Trophoblast cell (in vitro differentiated cells and primary cell): ENCODE data around the gene MUC4.
A peak's percentile ranks its signal among the peaks of the same experiment; 100 is the strongest.
"Not testable (repeated sequence)": the region's sequence is repeated elsewhere in the genome, so short reads cannot be mapped to it uniquely, and the experiment has no call there.

Source experiments
- DNase-seq, 2 donors: peaks; one replicate each; pipeline ENCODE4 v3.0.0-alpha.2; 2016
- H2AFZ ChIP-seq: 2 replicates; pipeline ENCODE4 v1.6.1; 2013; ENCODE audit warnings: low read length, moderate library complexity, mild to moderate bottlenecking; ENCODE audit not compliant: insufficient read depth, poor library complexity
- H2AK5ac ChIP-seq: 2 replicates; pipeline ENCODE4 v1.6.1; 2013; ENCODE audit warnings: mild to moderate bottlenecking, low read length
- H2BK120ac ChIP-seq: 2 replicates; pipeline ENCODE4 v1.6.1; 2013; ENCODE audit warnings: low read length, mild to moderate bottlenecking, moderate library complexity; ENCODE audit not compliant: insufficient read depth, poor library complexity
- H2BK12ac ChIP-seq: 2 replicates; pipeline ENCODE4 v1.6.1; 2013; ENCODE audit warnings: mild to moderate bottlenecking, low read length, moderate library complexity
- H2BK5ac ChIP-seq: 2 replicates; pipeline ENCODE4 v1.6.1; 2013; ENCODE audit warnings: low read length, low read depth, moderate library complexity, mild to moderate bottlenecking; ENCODE audit not compliant: poor library complexity
- H3K14ac ChIP-seq: 2 replicates; pipeline ENCODE4 v1.6.1; 2013; ENCODE audit warnings: mild to moderate bottlenecking, low read length
- H3K18ac ChIP-seq: 2 replicates; pipeline ENCODE4 v1.6.1; 2013; ENCODE audit warnings: mild to moderate bottlenecking, low read length
- H3K23ac ChIP-seq: 2 replicates; pipeline ENCODE4 v1.6.1; 2013; ENCODE audit warnings: low read length
- H3K27ac ChIP-seq: 2 replicates; pipeline ENCODE4 v1.5.1; 2013; ENCODE audit warnings: low read depth, mild to moderate bottlenecking, inconsistent platforms, low read length, moderate library complexity
- H3K27me3 ChIP-seq: 2 replicates; pipeline ENCODE4 v1.6.1; 2013; ENCODE audit warnings: inconsistent platforms, mild to moderate bottlenecking, low read length, moderate library complexity; ENCODE audit not compliant: insufficient read depth
- H3K36me3 ChIP-seq, 2 experiments: 1 replicate in 1 of 2; 2 replicates in 1 of 2; pipeline ENCODE4 v1.6.1; 2013; ENCODE audit warnings: low read length in 2 of 2, mild to moderate bottlenecking in 2 of 2, moderate library complexity in 1 of 2; ENCODE audit not compliant: insufficient read depth in 2 of 2, control insufficient read depth in 1 of 2
- H3K4ac ChIP-seq: 2 replicates; pipeline ENCODE4 v1.6.1; 2013; ENCODE audit warnings: low read depth, mild to moderate bottlenecking, low read length, moderate library complexity
- H3K4me1 ChIP-seq, 2 experiments: 1 replicate in 1 of 2; 2 replicates in 1 of 2; pipeline ENCODE4 v1.6.1; 2013; ENCODE audit warnings: low read length in 2 of 2, mild to moderate bottlenecking in 2 of 2, moderate library complexity in 1 of 2; ENCODE audit not compliant: insufficient read depth in 2 of 2, control insufficient read depth in 1 of 2
- H3K4me2 ChIP-seq: 2 replicates; pipeline ENCODE4 v1.6.1; 2013; ENCODE audit warnings: inconsistent platforms, mild to moderate bottlenecking, low read length, moderate library complexity
- H3K4me3 ChIP-seq: 2 replicates; pipeline ENCODE4 v1.5.1; 2013; ENCODE audit warnings: mild to moderate bottlenecking, low read depth, low read length, inconsistent platforms
- H3K79me1 ChIP-seq: one replicate; pipeline ENCODE4 v1.6.1; 2013; ENCODE audit warnings: low read length
- H3K79me2 ChIP-seq: 2 replicates; pipeline ENCODE4 v1.6.1; 2013; ENCODE audit warnings: low read length, mild to moderate bottlenecking; ENCODE audit not compliant: control insufficient read depth, insufficient read depth, poor library complexity
- H3K9ac ChIP-seq: 2 replicates; pipeline ENCODE4 v1.6.1; 2013; ENCODE audit warnings: mild to moderate bottlenecking, low read length
- H3K9me3 ChIP-seq: 2 replicates; pipeline ENCODE4 v1.6.1; 2013; ENCODE audit warnings: low read depth, mild to moderate bottlenecking, control low read depth, inconsistent platforms, low read length; ENCODE audit not compliant: insufficient read depth
- H4K12ac ChIP-seq: 2 replicates; pipeline ENCODE4 v1.6.1; 2013; ENCODE audit warnings: low read depth, mild to moderate bottlenecking, low read length, moderate library complexity
- H4K8ac ChIP-seq: 2 replicates; pipeline ENCODE4 v1.6.1; 2013; ENCODE audit warnings: low read depth, mild to moderate bottlenecking, low read length, moderate library complexity
- H4K91ac ChIP-seq: one replicate; pipeline ENCODE4 v1.6.1; 2013; ENCODE audit warnings: low read depth, mild to moderate bottlenecking, low read length, moderate library complexity
- WGBS: extraction: QIAGEN DNeasy Blood & Tissue Kit; methylation state at CpG from one replicate; pipeline ENCODE4 v1.1.7; 2013; ENCODE audit warnings: missing lambda C conversion rate; ENCODE audit not compliant: insufficient read length, insufficient coverage; ENCODE audit errors: extremely low coverage; 5-methylcytosine and 5-hydroxymethylcytosine counted together

The MUC4 gene

DNA sequence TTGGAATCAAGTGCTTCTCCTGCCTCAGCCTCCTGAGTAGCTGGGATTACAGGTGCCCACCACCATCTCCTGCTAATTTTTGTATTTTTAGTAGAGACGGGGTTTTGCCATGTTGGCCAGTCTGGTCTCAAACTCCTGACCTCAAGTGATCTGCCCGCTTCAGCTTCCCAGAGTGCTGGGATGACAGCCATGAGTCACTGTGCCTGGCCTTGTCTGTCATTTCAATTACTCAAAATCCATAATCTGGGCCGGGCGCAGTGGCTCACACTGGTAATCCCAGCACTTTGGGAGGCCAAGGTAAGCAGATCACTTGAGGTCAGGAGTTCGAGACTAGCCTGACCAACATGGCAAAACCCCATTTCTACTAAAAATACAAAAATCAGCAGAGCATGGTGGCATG is 6.1 kb downstream of the MUC4 start:
- H3K4me1 ChIP-seq: peaks cover 17 to 19% of the 10 kb centered on the region in 2 experiments
- no CpG with 5 or more reads among the region's 5 CpGs for WGBS
- H4K91ac ChIP-seq, H3K23ac ChIP-seq, H3K27ac ChIP-seq, H3K14ac ChIP-seq, H3K9me3 ChIP-seq, H3K4ac ChIP-seq, H2BK120ac ChIP-seq, H3K79me1 ChIP-seq, H2AFZ ChIP-seq, H2BK12ac ChIP-seq, H4K8ac ChIP-seq, H3K36me3 ChIP-seq, H4K12ac ChIP-seq, H3K79me2 ChIP-seq, H3K4me3 ChIP-seq, H3K18ac ChIP-seq, H2AK5ac ChIP-seq, H3K4me2 ChIP-seq, H2BK5ac ChIP-seq, H3K9ac ChIP-seq, DNase-seq, H3K27me3 ChIP-seq: not testable (repeated sequence)

DNA sequence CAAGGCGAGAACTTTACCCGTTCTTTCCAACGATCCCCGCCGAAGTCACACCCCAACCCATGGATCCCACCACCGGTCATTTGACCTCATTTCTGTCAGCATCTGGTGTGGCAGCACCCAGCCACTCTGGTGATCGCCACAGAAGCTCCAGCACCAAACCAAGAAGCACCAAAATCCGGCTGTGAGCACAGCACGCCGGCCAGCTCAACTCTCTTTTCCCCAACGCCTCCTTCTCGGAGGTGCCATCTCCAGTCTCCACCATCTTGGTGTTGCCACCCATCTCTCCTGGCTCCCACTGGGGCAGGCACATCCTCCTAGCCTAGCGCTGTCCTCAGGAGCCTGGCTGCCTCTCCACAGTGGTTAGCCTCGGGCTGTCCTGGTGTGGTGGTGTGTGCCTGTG is 6.5 kb downstream of the MUC4 start:
- no peak overlapping the region for H4K8ac ChIP-seq
- no peak overlapping the region for H2BK120ac ChIP-seq
- DNase-seq: no peak
- no peak overlapping the region for H2AK5ac ChIP-seq
- WGBS: no CpG with 5 or more reads among the region's 14 CpGs
- no peak overlapping the region for H2BK12ac ChIP-seq
- H3K27me3 ChIP-seq: no peaks in the 10 kb centered on the region
- peaks cover 1% of the 10 kb centered on the region for H3K9me3 ChIP-seq
- no peak overlapping the region for H3K27ac ChIP-seq
- H3K9ac ChIP-seq: no peak overlapping the region
- H4K91ac ChIP-seq: no peak overlapping the region
- no peaks in the 10 kb centered on the region for H3K79me2 ChIP-seq
- peaks cover 2% of the 10 kb centered on the region for H3K79me1 ChIP-seq
- H3K4me2 ChIP-seq: no peak overlapping the region
- H3K4me1 ChIP-seq: peaks cover 14 to 15% of the 10 kb centered on the region in 2 experiments
- no peaks in the 10 kb centered on the region for H3K36me3 ChIP-seq
- no peak overlapping the region for H2BK5ac ChIP-seq
- H2AFZ ChIP-seq: no peak overlapping the region
- no peak overlapping the region for H3K4ac ChIP-seq
- H4K12ac ChIP-seq: no peak overlapping the region
- no peak overlapping the region for H3K18ac ChIP-seq
- H3K23ac ChIP-seq: no peak overlapping the region
- no peak overlapping the region for H3K4me3 ChIP-seq
- H3K14ac ChIP-seq: no peak overlapping the region

DNA sequence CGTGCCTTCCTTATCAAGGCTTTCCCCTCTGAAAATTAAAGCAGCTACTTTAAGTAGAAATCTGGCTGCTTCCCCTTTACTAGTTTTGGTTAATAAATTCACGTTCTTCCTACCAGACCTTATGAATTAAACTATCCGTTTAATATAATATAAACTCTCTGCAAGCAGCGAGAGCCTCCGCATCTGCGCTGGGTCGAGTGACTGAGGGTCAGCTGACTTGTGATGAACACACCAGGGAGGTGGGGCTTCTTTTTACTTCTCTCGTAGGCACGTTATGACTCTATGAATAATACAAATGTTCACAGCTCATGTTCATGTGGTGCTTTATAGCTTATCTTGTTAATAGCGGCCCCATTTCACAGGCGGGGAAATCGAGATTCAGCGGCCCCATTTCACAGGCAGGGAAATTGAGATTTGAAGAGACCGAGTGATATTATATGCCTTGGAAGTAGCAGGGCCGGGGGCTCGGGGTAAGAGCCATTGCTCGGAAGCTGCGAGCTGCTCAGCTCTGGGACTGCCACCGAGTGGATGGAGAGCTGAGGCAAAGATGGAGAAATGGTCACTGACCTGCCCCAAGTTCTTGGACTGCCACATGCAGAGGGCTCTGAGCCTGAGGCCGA is 8.3 kb downstream of the MUC4 start:
- no peak overlapping the region for H2BK120ac ChIP-seq
- H2AFZ ChIP-seq: no peak overlapping the region
- WGBS: no CpG with 5 or more reads among the region's 20 CpGs
- no peak overlapping the region for H3K18ac ChIP-seq
- no peak overlapping the region for H3K27ac ChIP-seq
- H4K8ac ChIP-seq: no peak overlapping the region
- no peak overlapping the region for H2AK5ac ChIP-seq
- no peak overlapping the region for H2BK12ac ChIP-seq
- H2BK5ac ChIP-seq: no peak overlapping the region
- no peak overlapping the region for H3K4me2 ChIP-seq
- no peak overlapping the region for H3K4ac ChIP-seq
- H3K4me3 ChIP-seq: no peak overlapping the region
- H3K14ac ChIP-seq: no peak overlapping the region
- H3K27me3 ChIP-seq: no peaks in the 10 kb centered on the region
- no peaks in the 10 kb centered on the region for H3K36me3 ChIP-seq
- H3K79me1 ChIP-seq: no peaks in the 10 kb centered on the region
- H4K91ac ChIP-seq: no peak overlapping the region
- no peak overlapping the region for H3K9ac ChIP-seq
- peaks cover 1% of the 10 kb centered on the region for H3K9me3 ChIP-seq
- no peak overlapping the region for H4K12ac ChIP-seq
- no peaks in the 10 kb centered on the region for H3K79me2 ChIP-seq
- H3K23ac ChIP-seq: no peak overlapping the region
- peak in 1 of 2 donors; percentile 16 for DNase-seq
- H3K4me1 ChIP-seq: no peaks in the 10 kb centered on the region

DNA sequence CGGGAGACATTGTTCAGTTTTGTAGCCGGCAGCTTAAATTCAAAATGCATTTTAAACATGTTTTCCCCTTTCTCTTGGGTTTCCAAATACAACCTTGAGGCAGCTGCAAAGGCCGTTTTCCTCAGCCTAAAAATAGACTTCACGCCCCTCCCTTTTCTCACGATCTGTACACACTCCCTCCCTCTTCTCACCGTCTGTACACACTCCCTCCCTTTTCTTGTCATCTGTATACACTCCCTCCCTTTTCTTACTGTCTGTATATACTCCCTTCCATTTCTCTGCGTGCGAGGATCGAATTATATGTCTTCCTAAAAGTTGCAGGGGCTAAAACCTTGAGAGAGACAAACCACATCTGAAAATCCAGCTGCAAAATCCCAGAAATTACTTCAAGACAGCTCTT is 8.9 kb downstream of the MUC4 start:
- Histone ChIP-seq H3K9ac (no peak overlapping the region), H3K27ac (no peak overlapping the region), H2AFZ (no peak overlapping the region), H3K9me3 (peaks cover 1% of the 10 kb centered on the region), H3K79me1 (no peaks in the 10 kb centered on the region), H2AK5ac (no peak overlapping the region), H3K79me2 (no peaks in the 10 kb centered on the region), H4K8ac (no peak overlapping the region), H3K4ac (no peak overlapping the region), H3K4me2 (no peak overlapping the region), H4K91ac (no peak overlapping the region), H3K23ac (no peak overlapping the region), H2BK120ac (no peak overlapping the region), H2BK5ac (no peak overlapping the region), H2BK12ac (no peak overlapping the region), H3K14ac (no peak overlapping the region), H3K27me3 (no peaks in the 10 kb centered on the region), H3K4me3 (no peak overlapping the region), H4K12ac (no peak overlapping the region), H3K4me1 (no peaks in the 10 kb centered on the region), H3K36me3 (no peaks in the 10 kb centered on the region), H3K18ac (no peak overlapping the region)
- DNase-seq: no peak
- 100% methylated on average over 2 of the region's 9 CpGs for WGBS
